GM12878 (cell line): Measurements from ENCODE around the gene MCEE.

Experiments used
- ASH2L ChIP-seq: fragments of 300-600, 200-600 bp; sonication (generic); IDR thresholded peaks from 2 replicates; pipeline ENCODE4 v1.6.1; 2017; ENCODE audit warnings: low read depth, mild to moderate bottlenecking, borderline replicate concordance
- ATF3 ChIP-seq: IDR thresholded peaks from 2 replicates; pipeline ENCODE4 v1.6.1; 2011; ENCODE audit warnings: low read depth, mild to moderate bottlenecking, low read length, moderate library complexity, borderline replicate concordance; ENCODE audit errors: extremely low read depth
- BHLHE40 ChIP-seq, 2 experiments: fragments of 450-650 bp in 1 of 2; IDR thresholded peaks; 2 replicates each; pipeline ENCODE4 v1.6.1; 2011 to 2017; ENCODE audit warnings: low read depth in 2 of 2, borderline replicate concordance in 1 of 2, improper control_type of control experiment in 1 of 2, low read length in 1 of 2, mild to moderate bottlenecking in 1 of 2
- CTCF ChIP-seq, 3 experiments: IDR thresholded peaks in 2 of 3; conservative IDR thresholded peaks in 1 of 3; 2 replicates each; pipeline ENCODE4 v1.5.1; 2011; ENCODE audit warnings: low read depth in 3 of 3, low read length in 3 of 3, mild to moderate bottlenecking in 3 of 3, control low read depth in 2 of 3, moderate library complexity in 2 of 3, inconsistent platforms in 1 of 3, mixed read lengths in 1 of 3; ENCODE audit not compliant: control insufficient read depth in 2 of 3, insufficient read depth in 1 of 3; ENCODE audit errors: extremely low read depth in 1 of 3
- KAT2A ChIP-seq: conservative IDR thresholded peaks from 2 replicates; pipeline ENCODE4 v1.6.1; 2011; ENCODE audit warnings: low read depth, low read length; ENCODE audit not compliant: control insufficient read depth
- KLF5 ChIP-seq: fragments of 450-650 bp; IDR thresholded peaks from 2 replicates; pipeline ENCODE4 v1.6.1; 2014; ENCODE audit warnings: mild to moderate bottlenecking; ENCODE audit not compliant: partially characterized antibody
- NRF1 ChIP-seq: conservative IDR thresholded peaks from 2 replicates; pipeline ENCODE4 v1.6.1; 2011; ENCODE audit warnings: mild to moderate bottlenecking, low read depth, low read length, improper control_type of control experiment
- POLR2AphosphoS2 ChIP-seq: IDR thresholded peaks from 2 replicates; pipeline ENCODE4 v1.6.1; 2011; ENCODE audit warnings: low read depth, mild to moderate bottlenecking, low read length, improper control_type of control experiment, moderate library complexity
- POLR2AphosphoS5 ChIP-seq: IDR thresholded peaks from 2 replicates; pipeline ENCODE4 v1.6.1; 2011; ENCODE audit warnings: mild to moderate bottlenecking, low read length, inconsistent platforms
- SUPT20H ChIP-seq: IDR thresholded peaks from 2 replicates; pipeline ENCODE4 v1.6.1; 2011; ENCODE audit warnings: low read depth, mild to moderate bottlenecking, low read length, moderate library complexity, borderline replicate concordance; ENCODE audit not compliant: control insufficient read depth

- TF ChIP-seq KLF5 (no peak), SUPT20H (no peak), ATF3 (no peak), KAT2A (no peak), ASH2L (no peak), NRF1 (no peak), BHLHE40 (IDR thresholded peaks at IDR 0.05; ENCODE audit: borderline replicate concordance in 1 of 2, low read depth in 2 of 2, low read length in 1 of 2) (no peak), POLR2AphosphoS2 (no peak), CTCF (IDR thresholded peaks at IDR 0.05 in 2 of 3, conservative IDR thresholded peaks at IDR 0.05 in 1 of 3; ENCODE audit: control insufficient read depth in 2 of 3, extremely low read depth in 1 of 3, insufficient read depth in 1 of 3, low read depth in 3 of 3, low read length in 3 of 3) (no peak), POLR2AphosphoS5 (no peak)
These were observed 18.6 kb upstream of the MCEE start for GRCh38 chr2:71148506-71149063.
